B cell (primary cell): Measurements from ENCODE around the gene RAD50. TPM values are rescaled to one million over a fixed set of nuclear protein-coding genes. Genes with fewer than 3 reads are reported as not detected.

ENCODE experiments used
- ATAC-seq: fragments of 200-7000 bp; cut with Tn5 transposase; one replicate; pipeline ENCODE4 v1.10.0; 2021; ENCODE audit warnings: low read depth, mild to moderate bottlenecking, moderate number of reproducible peaks, moderate library complexity
- CTCF ChIA-PET: fragments of 350-600 bp; sonication (Branson Sonifier 250); formaldehyde crosslinking; loops from one replicate; lab custom pipeline; 2021; ENCODE audit warnings: antibody characterized with exemption, inconsistent platforms; lab: Charles Lee
- POLR2A ChIA-PET: fragments of 350-600 bp; sonication (Branson Sonifier 250); formaldehyde crosslinking; loops from one replicate; lab custom pipeline; 2021; ENCODE audit warnings: antibody characterized with exemption; lab: Charles Lee
- DNase-seq: peaks from one replicate; pipeline ENCODE4 v3.0.0; 2013
- H2AFZ ChIP-seq: 2 replicates; pipeline ENCODE4 v1.6.1; 2012; ENCODE audit warnings: mild to moderate bottlenecking, low read depth, low read length; ENCODE audit not compliant: insufficient read depth, poor library complexity, severe bottlenecking
- H3K27ac ChIP-seq, 2 donors: 1 replicate in 1 of 2; 2 replicates in 1 of 2; pipeline ENCODE4 v1.5.1; 2012 to 2013; ENCODE audit warnings: low read length in 2 of 2, mild to moderate bottlenecking in 2 of 2, moderate library complexity in 1 of 2
- H3K27me3 ChIP-seq, 4 experiments: fragments of 200-600 bp in 1 of 4; sonication (generic) in 1 of 4; replicated peaks in 1 of 4; 1 replicate in 2 of 4; 2 replicates in 2 of 4; pipeline versions ENCODE4 v1.6.1 to v1.7.0; 2013 to 2016; ENCODE audit warnings: low read length in 3 of 4, mild to moderate bottlenecking in 2 of 4, mixed read lengths in 1 of 4, moderate library complexity in 1 of 4; ENCODE audit not compliant: insufficient read depth in 4 of 4, control insufficient read depth in 3 of 4; ENCODE audit errors: control extremely low read depth in 1 of 4
- H3K36me3 ChIP-seq, 2 experiments: replicated peaks in 1 of 2; 1 replicate in 1 of 2; 2 replicates in 1 of 2; pipeline versions ENCODE4 v1.6.1 to v1.7.1; 2013; ENCODE audit warnings: low read length in 1 of 2; ENCODE audit not compliant: insufficient read depth in 2 of 2, control insufficient read depth in 1 of 2; ENCODE audit errors: control extremely low read depth in 1 of 2, extremely low read depth in 1 of 2
- H3K4me1 ChIP-seq, 2 donors: fragments of 200-600 bp in 1 of 2; sonication (generic) in 1 of 2; 1 replicate in 1 of 2; 2 replicates in 1 of 2; pipeline versions ENCODE4 v1.5.1 to v1.6.1; 2013 to 2017; ENCODE audit warnings: low read length in 2 of 2; ENCODE audit not compliant: control insufficient read depth in 2 of 2, insufficient read depth in 2 of 2
- H3K4me2 ChIP-seq: replicated peaks from 2 replicates; pipeline ENCODE3; 2012; ENCODE audit warnings: mild to moderate bottlenecking, low read depth, low read length; ENCODE audit not compliant: poor library complexity, severe bottlenecking
- H3K4me3 ChIP-seq, 5 experiments: fragments of 200-600 bp in 1 of 5; sonication (generic) in 1 of 5; 1 replicate in 3 of 5; 2 replicates in 2 of 5; pipeline versions ENCODE4 v1.5.1 to v1.7.0; 2011 to 2016; ENCODE audit warnings: low read length in 4 of 5, mild to moderate bottlenecking in 4 of 5, low read depth in 2 of 5, control low read depth in 1 of 5, moderate library complexity in 1 of 5; ENCODE audit not compliant: insufficient read depth in 1 of 5; ENCODE audit errors: control extremely low read depth in 1 of 5, extremely low read depth in 1 of 5
- H3K79me2 ChIP-seq: fragments of 200-600 bp; sonication (generic); one replicate; pipeline ENCODE4 v1.6.0; 2016; ENCODE audit warnings: low read length; ENCODE audit not compliant: control insufficient read depth, insufficient read depth
- H3K9ac ChIP-seq: fragments of 200-600 bp; sonication (generic); 2 replicates; pipeline ENCODE4 v1.6.1; 2017; ENCODE audit warnings: mild to moderate bottlenecking, low read length, moderate library complexity
- H3K9me3 ChIP-seq, 3 donors: one replicate each; pipeline versions ENCODE4 v1.6.1 to v1.7.1; 2013; ENCODE audit warnings: low read length in 2 of 3; ENCODE audit not compliant: control insufficient read depth in 2 of 3, insufficient read depth in 1 of 3; ENCODE audit errors: control extremely low read depth in 1 of 3
- H4K20me1 ChIP-seq: 2 replicates; pipeline ENCODE4 v1.6.0; 2012; ENCODE audit warnings: mild to moderate bottlenecking, low read length; ENCODE audit not compliant: insufficient read depth, control insufficient read depth, poor library complexity, severe bottlenecking
- H3K27ac Mint-ChIP-seq: one replicate; pipeline ENCODE4 v1.8.0; 2021; ENCODE audit warnings: mixed read lengths
- H3K27me3 Mint-ChIP-seq: one replicate; pipeline ENCODE4 v1.8.0; 2021; ENCODE audit warnings: mixed read lengths
- H3K4me1 Mint-ChIP-seq: one replicate; pipeline ENCODE4 v1.8.0; 2021; ENCODE audit warnings: mixed read lengths
- H3K4me3 Mint-ChIP-seq: one replicate; pipeline ENCODE4 v1.8.0; 2021; ENCODE audit warnings: mixed read lengths
- H3K9me3 Mint-ChIP-seq: one replicate; pipeline ENCODE4 v1.8.0; 2022; ENCODE audit warnings: mixed read lengths; ENCODE audit not compliant: insufficient read depth
- EZH2 ChIP-seq: IDR thresholded peaks from 2 replicates; pipeline ENCODE4 v1.6.1; 2012; ENCODE audit warnings: borderline replicate concordance, low read depth, mild to moderate bottlenecking, moderate library complexity, low read length; ENCODE audit not compliant: insufficient read depth, poor library complexity, severe bottlenecking
- WGBS: methylation state at CpG from one replicate; pipeline ENCODE4 v1.1.5; 2013; ENCODE audit warnings: missing lambda C conversion rate; ENCODE audit not compliant: insufficient coverage; 5-methylcytosine and 5-hydroxymethylcytosine counted together
- intact Hi-C: fragments of 100-400 bp; cut with micrococcal nuclease; formaldehyde crosslinking; loops from one replicate; pipeline ENCODE4 v1.10.0; 2022
- polyA plus RNA-seq: library from polyadenylated mRNA; depleted of rRNA; stranded (reverse); fragments of >200 nt; gene quantifications from 2 replicates; pipeline ENCODE4 v1.2.3, GENCODE V29; 2012
- total RNA-seq, 2 donors: library from RNA; stranded (reverse); fragments of 120-200 nt in 1 of 2; gene quantifications; 1 replicate in 1 of 2; 2 replicates in 1 of 2; pipeline versions ENCODE4 v1.2.3 to v1.2.4, GENCODE V29; 2013 to 2022
- TF ChIP-seq, protein P1 (sequence below): fragments of 200-600 bp; IDR thresholded peaks from one replicate; pipeline ENCODE4 v1.8.0; 2022; ENCODE audit warnings: antibody characterized with exemption, mild to moderate bottlenecking

RAD50 gene
- total and polyA plus RNA-seq, 2 donors (not counting 1 experiment from before 2014, with no cell fraction given), result 11.2 to 32.7 TPM

- no peak for DNase-seq
Observed at GRCh38 chr5:132608107-132608506, 51.3 kb downstream of the RAD50 start.

DNA sequence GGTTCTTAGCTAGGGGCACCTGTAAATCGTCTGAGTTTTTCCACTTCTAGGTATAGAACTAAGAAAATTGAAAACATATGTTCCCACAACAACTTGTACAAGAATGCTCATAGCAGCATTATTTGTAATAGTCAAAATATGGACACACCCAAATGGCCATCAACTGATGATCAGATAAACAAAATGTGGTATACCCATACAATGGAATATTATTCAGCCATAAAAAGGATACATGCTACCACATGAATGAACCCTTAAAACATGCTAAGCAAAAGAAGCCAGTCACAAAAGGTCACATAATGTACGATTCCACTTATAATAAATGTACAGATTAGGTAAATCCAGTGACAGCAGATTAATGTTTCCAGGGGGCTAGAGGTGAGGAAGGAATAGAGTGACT, 55.2 kb downstream of the RAD50 start:
- Mint-ChIP-seq H3K27me3 (no peaks in the 10 kb centered on the region), H3K4me3 (no peak overlapping the region), H3K9me3 (peaks cover 2% of the 10 kb centered on the region), H3K4me1 (no peaks in the 10 kb centered on the region), H3K27ac (no peak overlapping the region)
- no peaks in the 10 kb centered on the region for H4K20me1 ChIP-seq
- H3K4me1 ChIP-seq, result no peaks in the 10 kb centered on the region
- no peak overlapping the region for H3K4me3 ChIP-seq
- no CpG with 5 or more reads among the region's 2 CpGs for WGBS
- H3K9ac ChIP-seq, result no peak overlapping the region
- no peaks in the 10 kb centered on the region for H3K27me3 ChIP-seq
- ChIA-PET POLR2A (no interaction called here), CTCF (no interaction called here)
- TF ChIP-seq EZH2, result no peak
- TF ChIP-seq, protein P1, sequence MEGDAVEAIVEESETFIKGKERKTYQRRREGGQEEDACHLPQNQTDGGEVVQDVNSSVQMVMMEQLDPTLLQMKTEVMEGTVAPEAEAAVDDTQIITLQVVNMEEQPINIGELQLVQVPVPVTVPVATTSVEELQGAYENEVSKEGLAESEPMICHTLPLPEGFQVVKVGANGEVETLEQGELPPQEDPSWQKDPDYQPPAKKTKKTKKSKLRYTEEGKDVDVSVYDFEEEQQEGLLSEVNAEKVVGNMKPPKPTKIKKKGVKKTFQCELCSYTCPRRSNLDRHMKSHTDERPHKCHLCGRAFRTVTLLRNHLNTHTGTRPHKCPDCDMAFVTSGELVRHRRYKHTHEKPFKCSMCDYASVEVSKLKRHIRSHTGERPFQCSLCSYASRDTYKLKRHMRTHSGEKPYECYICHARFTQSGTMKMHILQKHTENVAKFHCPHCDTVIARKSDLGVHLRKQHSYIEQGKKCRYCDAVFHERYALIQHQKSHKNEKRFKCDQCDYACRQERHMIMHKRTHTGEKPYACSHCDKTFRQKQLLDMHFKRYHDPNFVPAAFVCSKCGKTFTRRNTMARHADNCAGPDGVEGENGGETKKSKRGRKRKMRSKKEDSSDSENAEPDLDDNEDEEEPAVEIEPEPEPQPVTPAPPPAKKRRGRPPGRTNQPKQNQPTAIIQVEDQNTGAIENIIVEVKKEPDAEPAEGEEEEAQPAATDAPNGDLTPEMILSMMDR, result no peak
- no peaks in the 10 kb centered on the region for H3K79me2 ChIP-seq
- peaks cover 0 to 2% (median 0%) of the 10 kb centered on the region in 3 donors for H3K9me3 ChIP-seq
- no peak overlapping the region for H2AFZ ChIP-seq
- intact Hi-C loops, result no loop called here
- H3K36me3 ChIP-seq, result peaks cover 8 to 53% of the 10 kb centered on the region in 2 experiments
- H3K4me2 ChIP-seq, result no peak overlapping the region
- no peak for DNase-seq
- H3K27ac ChIP-seq, result no peak overlapping the region
- no peak for ATAC-seq

More at GRCh38 chr5:132608107-132608506, 51.3 kb downstream of the RAD50 start:
- Histone ChIP-seq H3K9ac (no peak overlapping the region), H3K27ac (no peak overlapping the region), H3K4me3 (no peak overlapping the region), H3K27me3 (no peaks in the 10 kb centered on the region), H3K4me2 (no peak overlapping the region), H3K9me3 (peaks cover 0 to 2% (median 0%) of the 10 kb centered on the region in 3 donors), H3K36me3 (peaks cover 3 to 59% of the 10 kb centered on the region in 2 experiments), H4K20me1 (no peaks in the 10 kb centered on the region), H3K79me2 (no peaks in the 10 kb centered on the region), H2AFZ (no peak overlapping the region), H3K4me1 (no peaks in the 10 kb centered on the region)
- Mint-ChIP-seq H3K27me3 (no peaks in the 10 kb centered on the region), H3K4me3 (no peak overlapping the region), H3K4me1 (no peaks in the 10 kb centered on the region), H3K27ac (no peak overlapping the region), H3K9me3 (peaks cover 2% of the 10 kb centered on the region)
- WGBS, result 100% methylated on average over 4 of the region's 5 CpGs
- CTCF ChIA-PET, result interaction anchor here (1.2 kb wide), 1 partner anchor 82 kb away, joined by 3 read pairs; no protein-coding TSS in a partner anchor
- POLR2A ChIA-PET, result no interaction called here
- intact Hi-C loops, result no loop called here
- TF ChIP-seq, protein P1, result no peak
- TF ChIP-seq EZH2, result no peak
- no peak for ATAC-seq
